HEK293 (cell line): ENCODE data around the gene RNF149.

ENCODE experiments used
- CTCF ChIP-seq: fragments of 450-650 bp; formaldehyde crosslinking; IDR thresholded peaks from 2 replicates; pipeline ENCODE4 v1.5.1; 2016; ENCODE audit warnings: missing biosample characterization, missing genetic modification characterization
- GLI2 ChIP-seq: fragments of 450-650 bp; formaldehyde crosslinking; IDR thresholded peaks from 2 replicates; pipeline ENCODE4; 2017; ENCODE audit warnings: missing biosample characterization, missing genetic modification characterization, low read depth, borderline replicate concordance
- KLF1 ChIP-seq: fragments of 450-650 bp; formaldehyde crosslinking; IDR thresholded peaks from 2 replicates; pipeline ENCODE4 v1.5.1; 2016; ENCODE audit warnings: missing biosample characterization, missing genetic modification characterization
- SP2 ChIP-seq: fragments of 450-650 bp; formaldehyde crosslinking; IDR thresholded peaks from 2 replicates; pipeline ENCODE4 v1.5.1; 2016; ENCODE audit warnings: missing biosample characterization, missing genetic modification characterization
- ZFP3 ChIP-seq: fragments of 450-650 bp; formaldehyde crosslinking; IDR thresholded peaks from 2 replicates; pipeline ENCODE4 v1.5.1; 2016; ENCODE audit warnings: low read depth, missing biosample characterization, missing genetic modification characterization
- ZFP41 ChIP-seq: fragments of 450-650 bp; formaldehyde crosslinking; IDR thresholded peaks from 2 replicates; pipeline ENCODE4 v1.5.1; 2016; ENCODE audit warnings: missing biosample characterization, missing genetic modification characterization, borderline replicate concordance
- ZNF513 ChIP-seq: fragments of 450-650 bp; IDR thresholded peaks from 2 replicates; pipeline ENCODE4 v1.5.1; 2018; ENCODE audit warnings: missing biosample characterization, missing genetic modification characterization
- ZNF670 ChIP-seq: fragments of 450-650 bp; formaldehyde crosslinking; IDR thresholded peaks from 2 replicates; pipeline ENCODE4 v1.5.1; 2016; ENCODE audit warnings: missing biosample characterization, missing genetic modification characterization, low read depth
- ZXDB ChIP-seq: fragments of 450-650 bp; formaldehyde crosslinking; IDR thresholded peaks from 2 replicates; pipeline ENCODE4 v1.5.1; 2016; ENCODE audit warnings: missing biosample characterization, missing genetic modification characterization
- TF ChIP-seq, protein P1 (sequence below): fragments of 450-650 bp; formaldehyde crosslinking; IDR thresholded peaks from 2 replicates; pipeline ENCODE4 v1.5.1; 2016; ENCODE audit warnings: missing biosample characterization, missing genetic modification characterization

DNA sequence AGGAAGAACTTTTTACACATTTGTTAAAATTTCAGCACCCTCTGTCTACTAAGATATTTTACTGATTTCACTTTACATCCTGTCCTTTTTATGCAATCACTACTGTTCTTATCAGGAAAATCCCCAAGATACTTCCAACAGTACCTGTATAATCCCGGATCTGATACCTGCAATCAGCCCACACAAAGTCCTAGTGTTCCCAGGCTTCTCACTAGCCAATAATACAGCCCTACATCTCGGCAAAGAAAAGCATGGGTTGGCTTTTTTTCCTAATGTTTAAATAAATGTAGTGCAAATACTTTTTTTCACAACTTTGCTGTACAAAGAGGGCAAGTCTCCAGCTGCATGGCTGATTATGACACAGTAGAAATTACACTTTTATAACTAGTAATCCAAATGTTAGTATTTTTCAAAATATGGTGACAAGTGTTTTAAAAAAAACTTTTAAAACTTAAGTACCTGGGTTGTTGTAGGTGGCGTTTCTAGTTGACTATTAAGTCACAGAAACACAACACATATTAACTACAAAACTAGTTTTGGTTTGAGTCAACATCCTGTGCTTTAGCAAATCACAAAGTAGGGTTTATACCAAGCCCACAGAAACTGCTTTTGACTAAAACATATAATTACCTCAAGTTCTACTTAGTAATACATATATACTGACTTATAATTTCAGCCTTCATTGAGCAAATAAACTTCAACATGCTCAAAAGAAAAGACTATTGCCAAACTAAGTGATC lies 36.3 kb downstream of the RNF149 start:
- TF ChIP-seq ZFP41 (tag by site-specific recombination) (no peak), CTCF (tag by site-specific recombination) (no peak), GLI2 (tag by site-specific recombination) (no peak), ZFP3 (no peak), SP2 (tag by site-specific recombination) (no peak), ZNF513 (tag by site-specific recombination) (no peak), ZNF670 (tag by site-specific recombination) (no peak), KLF1 (tag by site-specific recombination) (no peak), ZXDB (tag by site-specific recombination) (no peak)
- TF ChIP-seq, protein P1, sequence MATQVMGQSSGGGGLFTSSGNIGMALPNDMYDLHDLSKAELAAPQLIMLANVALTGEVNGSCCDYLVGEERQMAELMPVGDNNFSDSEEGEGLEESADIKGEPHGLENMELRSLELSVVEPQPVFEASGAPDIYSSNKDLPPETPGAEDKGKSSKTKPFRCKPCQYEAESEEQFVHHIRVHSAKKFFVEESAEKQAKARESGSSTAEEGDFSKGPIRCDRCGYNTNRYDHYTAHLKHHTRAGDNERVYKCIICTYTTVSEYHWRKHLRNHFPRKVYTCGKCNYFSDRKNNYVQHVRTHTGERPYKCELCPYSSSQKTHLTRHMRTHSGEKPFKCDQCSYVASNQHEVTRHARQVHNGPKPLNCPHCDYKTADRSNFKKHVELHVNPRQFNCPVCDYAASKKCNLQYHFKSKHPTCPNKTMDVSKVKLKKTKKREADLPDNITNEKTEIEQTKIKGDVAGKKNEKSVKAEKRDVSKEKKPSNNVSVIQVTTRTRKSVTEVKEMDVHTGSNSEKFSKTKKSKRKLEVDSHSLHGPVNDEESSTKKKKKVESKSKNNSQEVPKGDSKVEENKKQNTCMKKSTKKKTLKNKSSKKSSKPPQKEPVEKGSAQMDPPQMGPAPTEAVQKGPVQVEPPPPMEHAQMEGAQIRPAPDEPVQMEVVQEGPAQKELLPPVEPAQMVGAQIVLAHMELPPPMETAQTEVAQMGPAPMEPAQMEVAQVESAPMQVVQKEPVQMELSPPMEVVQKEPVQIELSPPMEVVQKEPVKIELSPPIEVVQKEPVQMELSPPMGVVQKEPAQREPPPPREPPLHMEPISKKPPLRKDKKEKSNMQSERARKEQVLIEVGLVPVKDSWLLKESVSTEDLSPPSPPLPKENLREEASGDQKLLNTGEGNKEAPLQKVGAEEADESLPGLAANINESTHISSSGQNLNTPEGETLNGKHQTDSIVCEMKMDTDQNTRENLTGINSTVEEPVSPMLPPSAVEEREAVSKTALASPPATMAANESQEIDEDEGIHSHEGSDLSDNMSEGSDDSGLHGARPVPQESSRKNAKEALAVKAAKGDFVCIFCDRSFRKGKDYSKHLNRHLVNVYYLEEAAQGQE (tag by site-specific recombination), result no peak
